Dedifferentiated amniotic fluid mesenchymal stem cell (primary cell): ENCODE results near the gene MACROD2.
"Not testable (repeated sequence)": the region's sequence is repeated elsewhere in the genome, so short reads cannot be mapped to it uniquely, and the experiment has no call there.

Experiments used
- DNase-seq: peaks from one replicate; pipeline ENCODE4 v3.0.0-alpha.2; 2016; ENCODE audit errors: extremely low spot score

The MACROD2 gene

DNA sequence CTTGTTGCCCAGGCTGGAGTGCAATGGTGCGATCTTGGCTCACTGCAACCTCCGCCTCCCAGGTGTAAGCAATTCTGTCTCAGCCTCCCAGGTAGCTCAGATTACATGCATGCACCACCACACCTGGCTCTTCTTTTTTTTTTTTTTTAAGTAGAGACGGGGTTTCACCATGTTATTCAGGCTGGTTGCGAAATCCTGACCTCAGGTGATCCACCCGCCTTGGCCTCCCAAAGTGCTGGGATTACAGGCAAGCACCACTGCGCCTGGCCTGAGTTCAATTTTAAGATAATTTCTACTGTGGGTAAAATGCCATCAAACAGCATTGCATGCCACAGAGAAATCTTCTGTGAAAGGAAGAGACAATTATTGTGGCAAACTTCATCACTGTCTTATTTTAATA is 1944.8 kb downstream of the MACROD2 start:
- no peak for DNase-seq

DNA sequence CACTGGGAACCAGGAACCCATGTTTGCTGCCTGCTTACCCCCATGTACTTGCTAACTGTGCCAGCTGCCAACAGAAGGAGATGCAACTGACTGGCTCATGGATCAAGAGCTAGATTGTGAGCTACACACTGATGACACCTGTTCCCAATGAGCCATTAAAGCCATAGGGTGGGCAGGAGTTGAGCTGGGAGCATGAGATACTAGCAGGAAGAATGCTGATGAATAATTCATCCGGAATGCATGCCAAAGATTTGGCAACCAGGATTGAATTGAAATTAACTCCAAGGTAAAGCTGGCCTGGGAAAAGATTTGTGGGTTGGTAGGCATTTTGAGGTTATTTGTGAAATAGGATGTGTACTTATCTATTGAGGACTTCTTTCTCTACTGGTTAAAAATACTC is 1946.8 kb downstream of the MACROD2 start:
- DNase-seq = peak; percentile 27

DNA sequence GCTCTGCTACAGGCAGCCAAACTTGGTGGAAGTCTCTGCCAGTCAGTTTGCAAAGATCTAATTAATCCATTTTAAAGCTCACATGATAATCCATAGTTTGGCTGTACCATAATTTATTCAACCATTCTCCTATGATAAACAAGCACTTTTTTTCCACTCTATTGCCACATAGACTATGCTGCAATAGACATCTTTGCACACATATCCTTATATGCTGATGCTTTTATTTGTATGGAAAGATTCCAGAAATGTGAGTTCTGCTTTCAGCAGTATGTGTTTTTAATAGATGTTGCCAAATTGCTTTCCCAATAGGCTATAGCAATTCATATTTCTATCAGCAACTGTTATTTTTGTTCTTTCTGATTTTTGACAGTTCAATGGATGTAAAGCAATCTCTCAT is 1950.0 kb downstream of the MACROD2 start:
- DNase-seq = no peak

DNA sequence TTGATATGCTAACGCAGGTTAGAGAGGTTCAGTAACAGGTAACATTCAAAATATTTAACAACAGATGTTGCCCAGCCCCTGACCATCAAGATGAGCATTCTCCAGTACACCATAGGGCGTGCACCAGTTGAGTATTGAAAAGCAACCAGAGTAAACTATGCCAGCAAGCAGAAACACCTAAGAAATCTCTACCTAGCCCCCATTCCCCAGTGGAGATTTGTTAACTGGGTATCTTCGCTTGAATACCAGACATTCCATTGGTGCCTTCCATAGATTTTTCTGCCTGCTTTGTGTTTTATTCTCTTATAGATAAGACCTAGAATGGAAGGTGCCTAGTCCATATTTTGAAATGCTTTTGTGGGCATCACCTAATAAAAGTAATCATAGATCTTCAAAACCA is 1954.1 kb downstream of the MACROD2 start:
- no peak for DNase-seq

DNA sequence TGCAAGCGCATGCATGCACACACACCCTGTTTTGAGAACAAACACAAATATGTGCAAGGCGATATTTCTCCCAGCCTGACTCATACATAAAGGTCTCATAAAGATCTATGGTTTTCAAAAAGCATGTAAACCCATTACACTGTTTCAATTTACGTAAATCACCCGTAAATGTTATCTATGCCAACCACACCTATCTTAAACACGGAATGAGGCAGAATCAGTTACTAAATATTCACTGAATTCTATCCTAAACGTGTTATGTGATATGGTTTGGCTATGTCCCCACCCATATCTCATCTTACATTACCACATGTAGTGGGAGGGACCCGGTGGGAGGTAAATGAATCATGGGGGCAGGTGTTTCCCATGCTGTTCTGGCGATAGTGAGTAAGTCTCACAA is 1956.3 kb downstream of the MACROD2 start:
- no peak for DNase-seq

DNA sequence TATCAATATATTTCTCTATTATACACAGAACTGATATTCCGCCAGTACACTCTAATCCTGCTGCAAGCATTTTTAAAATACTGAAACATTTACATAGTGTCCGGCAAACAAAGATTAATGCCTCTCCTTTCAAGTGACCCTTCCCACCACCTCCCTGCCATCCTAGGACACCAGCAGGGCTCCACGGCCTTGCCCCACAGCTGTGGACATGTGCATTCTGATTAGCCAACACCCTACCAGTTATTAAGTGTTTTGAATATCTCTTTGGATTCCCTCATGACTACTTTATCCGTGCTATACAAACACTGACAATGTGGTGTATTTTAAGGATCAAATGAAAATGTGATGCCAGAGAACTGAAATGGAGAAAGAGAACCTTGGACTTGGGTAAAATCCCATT is 1962.8 kb downstream of the MACROD2 start:
- DNase-seq = no peak

DNA sequence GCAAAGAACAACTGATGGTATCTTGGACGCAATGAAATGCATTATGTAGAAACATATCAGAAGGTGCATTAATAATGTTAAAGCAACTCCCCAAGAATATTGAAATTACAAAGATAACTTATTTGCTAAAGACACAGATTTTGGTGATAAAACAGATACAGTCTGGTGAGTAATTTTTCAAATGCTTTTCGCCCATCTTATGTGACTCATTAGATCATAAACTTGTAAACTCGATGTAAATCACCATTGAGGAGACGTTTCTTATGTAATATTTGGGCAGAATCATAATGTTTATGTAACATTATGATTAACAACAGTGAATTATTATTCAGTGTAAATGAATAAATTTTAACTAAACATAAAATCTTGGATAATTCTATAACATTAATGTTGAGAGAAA is 1969.8 kb downstream of the MACROD2 start:
- no peak for DNase-seq

DNA sequence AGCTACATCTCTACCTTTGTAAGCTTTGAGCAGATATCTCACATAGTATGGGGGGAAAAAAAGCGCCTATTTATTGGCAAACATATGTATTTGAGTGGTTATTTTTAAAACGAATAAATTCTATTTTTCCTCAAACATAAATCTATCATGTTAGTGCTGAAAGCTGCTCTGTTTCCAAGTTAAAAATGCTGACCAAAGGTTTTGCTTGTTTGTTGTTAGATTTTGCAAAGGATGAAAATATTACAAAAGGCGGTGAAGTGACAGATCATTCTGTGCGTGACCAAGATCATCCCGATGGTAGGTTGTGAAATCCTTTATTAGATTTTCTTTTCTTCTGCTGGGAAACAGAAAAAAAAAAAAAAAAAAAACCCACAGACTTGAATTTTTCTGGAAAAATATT is 1972.0 kb downstream of the MACROD2 start:
- no peak for DNase-seq

DNA sequence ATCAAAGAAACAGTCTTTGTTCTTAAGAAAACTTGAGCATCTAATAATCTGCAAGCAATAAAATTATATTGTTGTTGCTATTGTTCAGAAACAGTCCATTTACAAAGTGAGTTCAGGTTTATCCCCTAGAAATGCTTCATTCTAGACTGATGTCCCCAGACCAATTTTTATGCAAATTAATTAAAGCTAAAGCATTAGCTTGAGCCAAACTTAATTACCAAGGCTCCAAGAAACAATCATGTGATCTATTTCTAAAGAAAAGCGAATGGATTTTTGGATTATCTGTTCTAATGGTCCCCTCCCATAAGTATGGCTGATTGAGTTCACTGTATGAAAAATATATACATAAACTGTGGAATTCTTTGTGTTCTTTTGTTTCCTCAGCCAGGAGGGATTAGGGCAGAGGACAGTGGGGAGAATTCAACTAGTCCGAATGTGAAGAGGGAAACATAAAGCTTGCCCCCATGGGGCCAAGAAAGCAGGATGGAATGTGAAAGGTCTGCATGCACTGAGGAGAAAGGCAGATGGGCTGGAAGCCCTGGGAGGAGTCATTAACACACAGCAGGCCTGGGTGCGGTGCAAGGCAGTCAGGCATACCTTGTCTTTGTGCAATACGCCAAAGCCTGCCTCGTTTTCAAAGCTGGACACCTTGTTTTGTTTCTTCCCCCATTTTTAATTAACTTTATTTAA is 1980.9 kb downstream of the MACROD2 start:
- DNase-seq = no peak

DNA sequence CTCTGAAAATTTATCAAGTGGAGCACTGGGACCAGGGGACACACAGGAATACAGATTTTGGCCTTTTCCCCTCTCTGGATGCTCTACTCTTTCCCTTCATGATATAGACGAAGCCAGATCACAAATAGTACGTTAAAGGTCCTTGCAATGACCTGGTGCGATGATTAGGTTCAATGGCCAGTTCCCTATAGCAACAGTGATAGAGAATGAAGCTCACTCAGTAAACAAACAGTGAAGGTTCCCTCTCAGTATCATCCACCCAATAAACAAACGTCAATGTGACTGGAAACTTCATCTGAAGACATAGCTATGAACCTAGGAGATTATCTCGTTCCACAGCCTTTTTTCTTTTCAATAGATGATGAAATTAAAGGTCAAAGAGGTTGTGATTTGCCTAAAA is 1981.7 kb downstream of the MACROD2 start:
- no peak for DNase-seq

DNA sequence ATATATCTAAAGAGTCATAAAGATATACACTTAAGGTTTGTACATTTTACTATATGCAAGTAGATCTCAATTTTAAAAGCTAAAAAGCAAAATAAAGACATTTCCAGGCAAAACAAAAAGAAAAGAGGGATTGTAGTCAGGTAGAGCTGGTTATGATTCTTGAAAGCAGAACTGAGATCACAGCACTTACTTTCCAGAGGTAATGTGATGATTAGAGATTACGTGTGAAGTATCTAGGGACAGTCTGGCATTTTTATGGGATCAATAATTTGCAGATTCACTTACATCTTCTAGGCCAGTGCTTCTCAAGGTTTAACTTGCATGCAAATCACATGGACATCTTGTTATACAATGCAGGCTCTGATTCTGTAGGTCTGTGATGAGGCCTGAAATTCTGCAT is 1982.4 kb downstream of the MACROD2 start:
- DNase-seq = no peak

DNA sequence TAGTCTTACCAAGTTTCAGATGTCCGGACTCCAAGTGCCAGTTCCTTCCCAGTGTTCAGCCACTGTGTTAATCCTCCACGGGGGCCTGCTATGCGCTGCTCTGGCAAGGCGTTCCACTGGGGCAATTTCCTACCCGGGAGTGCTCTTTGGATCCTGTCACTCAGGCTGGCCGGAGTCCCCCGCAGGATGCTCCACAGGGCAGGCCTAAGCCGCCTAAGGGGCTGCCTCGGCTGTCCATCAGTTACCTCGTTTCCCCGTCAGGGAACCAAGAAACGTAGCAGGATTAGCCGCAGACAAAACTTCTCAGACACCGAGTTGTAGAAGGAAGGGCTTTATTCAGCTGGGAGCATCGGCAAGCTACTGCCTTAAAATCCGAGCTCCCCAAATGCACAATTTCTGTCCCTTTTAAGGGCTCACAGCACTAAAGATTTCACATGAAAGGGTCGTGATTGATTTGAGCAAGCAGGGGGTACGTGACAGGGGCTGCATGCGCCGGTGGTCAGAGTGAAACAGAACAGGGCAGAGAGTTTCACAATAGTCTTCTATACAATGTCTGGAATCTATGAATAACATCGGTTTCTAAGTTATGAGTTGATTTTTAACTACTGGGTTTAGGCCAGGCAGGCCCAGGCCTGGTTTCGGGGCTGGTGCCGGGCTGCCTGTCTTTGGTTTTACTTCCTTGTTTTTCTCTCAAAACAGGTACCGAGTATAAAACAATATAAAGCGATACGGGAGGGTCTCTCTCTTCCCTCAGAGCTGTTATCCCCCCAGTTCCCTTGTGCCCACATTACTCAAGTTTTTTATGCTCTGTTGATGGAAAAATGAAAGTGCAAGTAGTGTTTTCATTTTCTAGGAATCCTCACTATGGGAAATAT is 1990.4 kb downstream of the MACROD2 start:
- DNase-seq = not testable (repeated sequence)

DNA sequence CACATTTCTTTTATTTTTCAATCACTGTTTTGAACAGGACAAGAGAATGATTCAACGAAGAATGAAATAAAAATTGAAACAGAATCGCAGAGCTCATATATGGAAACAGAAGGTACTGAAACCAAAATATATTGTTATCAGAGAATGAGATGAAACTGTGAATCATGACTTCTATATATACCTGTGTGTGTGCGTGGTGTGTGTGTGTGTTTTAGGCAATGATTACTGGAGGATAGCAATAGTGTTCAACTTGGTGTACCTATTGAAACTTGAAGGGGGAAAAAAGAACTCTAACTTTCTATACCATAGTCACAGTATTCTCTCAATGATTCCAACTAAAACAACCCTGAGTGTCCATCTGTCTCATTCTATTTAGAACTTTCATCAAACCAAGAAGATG is 1991.4 kb downstream of the MACROD2 start:
- no peak for DNase-seq

DNA sequence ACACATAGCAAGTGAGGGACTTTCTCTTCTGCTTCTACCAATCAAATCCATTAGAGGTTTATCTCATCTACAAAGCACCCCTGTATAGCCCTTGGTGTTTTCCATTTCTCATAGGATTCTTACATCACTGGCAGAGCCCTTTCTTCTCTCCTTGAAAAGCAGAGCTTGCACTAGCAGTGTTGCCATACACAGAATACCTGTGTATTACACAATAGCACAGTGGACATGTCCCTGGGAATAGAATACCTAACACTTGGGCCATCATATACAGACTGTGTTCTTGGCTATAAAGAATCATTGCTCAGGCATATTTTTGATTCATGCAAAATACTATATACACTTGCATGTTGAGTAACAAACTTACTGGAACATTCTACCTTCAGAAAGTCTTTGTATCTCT is 1996.0 kb downstream of the MACROD2 start:
- no peak for DNase-seq

DNA sequence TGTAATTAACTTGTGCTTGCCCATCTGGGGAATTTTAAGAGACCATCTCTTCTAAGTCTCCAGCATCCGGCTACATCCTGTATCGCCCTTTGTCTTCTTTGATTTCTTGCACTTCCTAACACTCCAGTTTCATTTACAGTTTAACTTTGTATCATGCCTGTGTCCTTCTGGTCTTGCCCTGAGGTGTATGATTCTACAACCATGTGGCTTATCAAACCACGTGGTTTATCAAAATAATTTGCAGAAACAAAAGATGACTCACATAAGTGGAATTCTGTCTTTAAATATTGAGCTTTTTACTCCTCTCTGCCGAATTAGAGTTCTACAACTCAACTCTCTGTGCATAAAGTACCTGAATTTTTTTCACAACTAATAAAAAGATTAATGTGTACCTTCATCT is 1997.2 kb downstream of the MACROD2 start:
- no peak for DNase-seq

DNA sequence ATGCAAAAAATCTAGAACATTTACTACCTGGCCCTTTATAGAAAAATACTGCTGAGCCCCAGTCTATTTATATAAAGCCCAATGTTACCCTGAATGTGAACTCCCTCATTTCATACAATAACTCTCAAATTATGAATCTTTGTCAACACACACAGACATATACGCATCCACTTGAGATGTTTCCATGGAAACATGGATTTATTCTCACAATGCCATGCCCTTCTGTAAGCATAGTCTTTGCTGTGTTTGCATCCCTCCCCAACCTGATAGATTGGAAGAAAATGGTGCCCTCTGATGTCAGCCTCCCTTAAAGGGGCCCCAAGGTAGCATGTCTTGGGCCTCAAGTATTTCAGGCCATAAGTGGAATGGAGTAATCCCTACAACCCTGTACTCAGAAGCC is 2004.8 kb downstream of the MACROD2 start:
- no peak for DNase-seq

DNA sequence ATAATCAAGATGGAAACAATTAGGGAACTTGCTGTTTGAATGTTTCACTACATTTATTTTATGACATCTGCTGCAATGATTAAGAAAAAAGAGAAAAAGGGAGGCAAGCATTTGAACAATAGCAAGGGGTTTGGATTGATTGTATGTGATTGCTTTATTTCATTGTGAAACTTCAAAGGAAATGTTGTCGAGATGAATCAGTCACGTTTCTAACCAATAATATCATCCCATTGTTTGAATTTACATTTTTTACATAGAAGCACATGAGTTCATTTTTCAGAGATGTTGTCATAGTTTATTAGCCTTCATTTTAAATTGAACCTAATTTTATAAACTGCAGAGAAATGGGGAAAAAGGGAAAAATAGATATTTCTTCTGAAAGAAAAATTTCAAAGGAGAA is 2006.0 kb downstream of the MACROD2 start:
- no peak for DNase-seq

DNA sequence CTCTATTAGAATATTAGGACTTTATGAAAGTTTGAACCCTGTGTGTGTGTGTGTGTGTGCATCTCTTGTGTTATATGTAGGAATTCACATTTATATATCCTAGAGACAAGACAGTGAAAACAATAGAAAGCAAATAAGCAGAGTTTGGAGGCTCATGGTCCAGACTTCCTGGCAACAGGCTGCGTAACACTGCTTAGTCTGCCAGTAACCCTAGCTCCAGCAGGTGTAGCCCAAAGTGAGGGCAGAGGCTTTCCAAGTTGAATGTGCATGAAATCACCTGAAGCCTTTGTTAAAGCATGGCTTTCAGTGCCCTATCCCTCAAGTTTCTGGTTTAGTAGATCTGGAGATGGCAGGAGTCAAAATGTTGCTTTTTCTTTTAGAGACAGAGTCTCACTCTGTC is 2008.0 kb downstream of the MACROD2 start:
- DNase-seq = no peak

DNA sequence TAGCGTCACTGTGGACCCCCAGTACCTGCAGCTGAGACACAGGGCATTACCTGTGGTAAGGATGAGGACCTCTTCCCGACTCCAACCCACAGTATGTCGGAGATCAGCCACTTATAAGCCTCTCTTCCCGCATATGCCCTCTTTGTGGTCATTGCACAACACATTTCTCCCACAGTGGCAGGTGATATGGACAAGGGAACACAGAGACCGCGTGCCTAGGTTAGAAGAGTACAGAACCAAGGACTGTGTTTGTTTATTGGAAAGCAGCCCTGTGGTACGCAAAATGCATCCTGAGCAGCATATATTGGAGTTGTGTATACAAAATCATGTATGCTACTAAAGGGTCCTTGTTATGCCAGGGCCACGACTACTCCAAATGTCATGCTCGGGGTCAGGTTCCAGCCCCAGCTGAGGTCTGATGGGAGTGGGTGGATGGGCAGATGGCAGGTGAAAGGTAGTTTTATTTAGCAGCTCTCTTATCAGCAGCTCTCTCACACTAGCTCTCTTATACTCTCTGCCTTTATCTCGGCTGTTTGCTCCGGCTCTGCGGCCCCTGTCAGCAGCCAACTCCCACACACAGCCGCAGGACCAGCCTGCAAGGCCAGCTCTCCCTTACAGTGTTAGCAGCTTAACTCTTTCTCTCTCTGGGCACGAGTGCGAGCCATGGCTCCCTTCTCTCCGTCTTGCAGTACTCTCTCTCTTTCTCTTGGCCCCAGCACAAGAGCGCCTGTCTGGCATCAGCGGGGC is 2009.0 kb downstream of the MACROD2 start:
- DNase-seq = no peak

DNA sequence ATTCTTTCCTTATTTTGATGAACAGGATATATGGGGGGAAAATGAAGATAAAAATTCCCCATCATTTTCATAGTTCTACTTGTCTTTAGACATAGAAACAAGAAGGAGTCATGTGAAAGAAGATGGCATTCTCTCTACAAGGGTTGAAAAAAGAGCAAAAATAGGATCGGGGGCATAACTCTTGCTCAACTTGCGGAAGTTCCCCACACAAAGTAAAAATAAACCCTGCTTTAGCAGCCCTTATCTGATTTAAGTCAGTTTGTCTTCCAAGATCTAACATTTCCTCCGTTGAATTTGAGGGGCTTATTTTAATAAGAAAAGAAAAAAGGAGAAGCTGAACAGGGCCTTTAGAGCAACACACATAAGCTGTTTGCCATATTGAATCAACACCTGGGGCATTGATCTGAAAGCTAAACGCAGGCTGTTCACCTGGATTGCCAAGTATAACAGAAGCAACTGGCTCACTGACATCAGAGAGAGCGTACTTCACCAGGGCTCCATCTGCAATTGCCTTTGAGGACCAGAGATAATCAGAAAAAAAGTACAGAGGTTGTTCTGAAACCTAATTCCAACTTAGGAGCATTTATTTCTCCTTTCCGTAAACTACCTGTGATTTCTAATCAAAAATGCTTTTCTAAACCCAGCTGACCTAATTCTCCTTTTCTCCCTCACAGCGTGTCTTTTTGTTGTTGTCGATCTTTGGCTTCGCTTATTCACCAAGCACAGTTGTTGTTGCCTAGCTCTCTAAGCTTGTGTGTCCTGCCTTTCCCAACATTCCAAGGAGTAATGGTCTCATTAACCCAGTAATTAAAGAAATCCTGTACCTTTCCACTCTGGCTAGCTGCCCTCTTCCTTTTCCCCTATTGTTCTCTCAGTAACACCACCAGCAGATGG is 2010.0 kb downstream of the MACROD2 start:
- no peak for DNase-seq

DNA sequence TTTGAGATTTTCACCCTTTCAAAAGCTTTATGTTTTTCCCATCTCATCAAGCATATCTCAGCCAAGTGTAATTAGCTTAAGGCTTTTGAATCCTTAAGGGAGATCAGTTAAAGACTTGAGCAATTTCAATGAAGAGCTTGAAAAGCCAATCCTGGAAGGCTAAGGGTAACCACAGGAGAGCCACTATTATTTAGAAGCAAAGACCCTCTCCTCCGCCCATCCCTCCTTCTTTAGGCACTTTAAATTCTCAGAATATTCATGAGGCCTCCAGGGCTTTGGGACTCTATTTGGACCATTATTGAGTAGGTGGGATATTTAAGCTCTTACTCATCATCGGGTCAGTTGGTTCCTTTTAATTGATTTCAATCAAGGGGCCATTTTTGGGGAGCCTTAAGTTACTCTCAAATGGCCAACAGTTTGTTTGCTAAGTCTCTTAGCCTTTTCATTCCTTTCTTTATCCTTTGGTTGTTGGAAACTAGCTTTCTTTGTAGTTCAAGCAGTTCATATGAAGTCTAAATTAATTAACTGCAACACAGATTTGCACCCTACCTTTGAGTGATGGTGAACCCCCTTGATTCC is 2010.7 kb downstream of the MACROD2 start:
- DNase-seq = no peak
